Endothelial cell of umbilical vein (primary cell): ENCODE results near the gene ECT2. TPM values are rescaled to one million over a fixed set of nuclear protein-coding genes. Genes with fewer than 3 reads are reported as not detected.
A peak's percentile ranks its signal among the peaks of the same experiment; 100 is the strongest.

ENCODE experiments used
- BruUV-seq: library from RNA; stranded (reverse); fragments of 400-500 nt; replicated peaks from 2 replicates; lab custom pipeline; 2021; lab: Mats Ljungman, UMichigan
- CTCF ChIA-PET: fragments of 300-600, 350-600 bp; sonication (Branson Sonifier 250); formaldehyde crosslinking; loops from one replicate; lab custom pipeline; 2021; ENCODE audit warnings: antibody characterized with exemption, inconsistent platforms; lab: Charles Lee
- POLR2A ChIA-PET: fragments of 300-600, 350-600 bp; sonication (Branson Sonifier 250); formaldehyde crosslinking; loops from one replicate; lab custom pipeline; 2021; ENCODE audit warnings: antibody characterized with exemption, inconsistent platforms; lab: Charles Lee
- DNase-seq: peaks from one replicate; pipeline ENCODE4 v3.0.0-alpha.2; 2011; ENCODE audit warnings: low read depth, low spot score
- FAIRE-seq: peaks from 2 replicates; lab custom pipeline; 2011; peaks lifted over from hg19 to GRCh38; lab: Jason Lieb, UNC
- H2AFZ ChIP-seq: 2 replicates; pipeline ENCODE4 v1.6.0; 2012; ENCODE audit warnings: low read depth, low read length, control low read depth, inconsistent platforms
- H3K27ac ChIP-seq: 2 replicates; pipeline ENCODE4 v1.5.1; 2011; ENCODE audit warnings: low read depth, mild to moderate bottlenecking, control low read depth, low read length, moderate library complexity; ENCODE audit not compliant: insufficient read depth
- H3K27me3 ChIP-seq, 2 experiments: 2 replicates each; pipeline versions ENCODE4 v1.6.0 to v1.6.1; 2011; ENCODE audit warnings: low read length in 2 of 2, mixed read lengths in 1 of 2; ENCODE audit not compliant: control insufficient read depth in 2 of 2, insufficient read depth in 2 of 2
- H3K36me3 ChIP-seq, 2 experiments: 2 replicates in 1 of 2; 3 replicates in 1 of 2; pipeline ENCODE4 v1.5.1; 2011; ENCODE audit warnings: low read length in 2 of 2, mild to moderate bottlenecking in 1 of 2, moderate library complexity in 1 of 2; ENCODE audit not compliant: control insufficient read depth in 2 of 2, insufficient read depth in 2 of 2; ENCODE audit errors: extremely low read depth in 1 of 2
- H3K4me1 ChIP-seq: 3 replicates; pipeline ENCODE4 v1.5.1; 2011; ENCODE audit warnings: mild to moderate bottlenecking, low read length; ENCODE audit not compliant: control insufficient read depth, insufficient read depth; ENCODE audit errors: extremely low read depth
- H3K4me2 ChIP-seq: 2 replicates; pipeline ENCODE4 v1.6.1; 2011; ENCODE audit warnings: low read length, control low read depth, mixed read lengths; ENCODE audit not compliant: insufficient read depth
- H3K4me3 ChIP-seq, 3 experiments: fragments of 200-600 bp in 1 of 3; sonication (generic), shearing (Covaris generic) in 1 of 3; replicated peaks in 1 of 3; 2 replicates each; pipeline ENCODE4 v1.5.1; 2011 to 2016; ENCODE audit warnings: control low read depth in 3 of 3, low read length in 3 of 3, mild to moderate bottlenecking in 2 of 3, inconsistent platforms in 1 of 3, low read depth in 1 of 3, moderate library complexity in 1 of 3; ENCODE audit not compliant: insufficient read depth in 1 of 3
- H3K79me2 ChIP-seq: 2 replicates; pipeline ENCODE4 v1.6.0; 2012; ENCODE audit warnings: low read length, inconsistent platforms; ENCODE audit not compliant: control insufficient read depth, insufficient read depth
- H3K9ac ChIP-seq: replicated peaks from 2 replicates; pipeline ENCODE3; 2011; ENCODE audit warnings: low read length, control low read depth; ENCODE audit not compliant: insufficient read depth; ENCODE audit errors: extremely low read depth
- H3K9me1 ChIP-seq: replicated peaks from 3 replicates; pipeline ENCODE4 v1.6.0; 2011; ENCODE audit warnings: mild to moderate bottlenecking, low read length; ENCODE audit not compliant: control insufficient read depth, insufficient read depth; ENCODE audit errors: extremely low read depth
- H3K9me3 ChIP-seq: replicated peaks from 2 replicates; pipeline ENCODE4 v1.5.1; 2012; ENCODE audit warnings: low read length, inconsistent platforms; ENCODE audit not compliant: control insufficient read depth, insufficient read depth
- H4K20me1 ChIP-seq: replicated peaks from 2 replicates; pipeline ENCODE3; 2011; ENCODE audit warnings: mild to moderate bottlenecking, low read length; ENCODE audit not compliant: control insufficient read depth, insufficient read depth; ENCODE audit errors: extremely low read depth
- EZH2 ChIP-seq: IDR thresholded peaks from 2 replicates; pipeline ENCODE4 v1.6.1; 2012; ENCODE audit warnings: borderline replicate concordance, low read depth, mild to moderate bottlenecking, moderate library complexity, low read length, inconsistent platforms; ENCODE audit not compliant: severe bottlenecking
- FOS ChIP-seq: IDR thresholded peaks from 2 replicates; pipeline ENCODE4 v1.6.1; 2011; ENCODE audit warnings: mild to moderate bottlenecking, low read length, moderate library complexity, borderline replicate concordance; ENCODE audit not compliant: insufficient read depth
- GATA2 ChIP-seq: IDR thresholded peaks from 2 replicates; pipeline ENCODE4 v1.7.0; 2011; ENCODE audit warnings: low read depth, mild to moderate bottlenecking, moderate library complexity, mixed read lengths, low read length; ENCODE audit not compliant: insufficient read length, insufficient read depth
- JUN ChIP-seq: IDR thresholded peaks from 2 replicates; pipeline ENCODE4 v1.6.1; 2011; ENCODE audit warnings: borderline replicate concordance, low read depth; ENCODE audit not compliant: insufficient read length, insufficient read depth
- MYC ChIP-seq: IDR thresholded peaks from one replicate; pipeline ENCODE4 v1.6.1; 2011; ENCODE audit warnings: mild to moderate bottlenecking, low read depth, low read length
- POLR2A ChIP-seq: IDR thresholded peaks from 2 replicates; pipeline ENCODE4 v1.6.1; 2012; ENCODE audit warnings: low read depth, mild to moderate bottlenecking, control low read depth, low read length
- POLR2AphosphoS5 ChIP-seq: IDR thresholded peaks from 2 replicates; pipeline ENCODE4 v1.6.1; 2012; ENCODE audit warnings: low read depth, mild to moderate bottlenecking, control low read depth, low read length, moderate library complexity; ENCODE audit not compliant: insufficient read depth
- dilution Hi-C: fragments of 300-500 bp; cut with MboI; formaldehyde crosslinking; loops from one replicate; pipeline ENCODE4 v1.15.0; 2019; ENCODE audit warnings: low sequenced_read_pairs; ENCODE audit not compliant: extremely low pct_ligation_motif_present
- intact Hi-C: fragments of 100-400 bp; cut with micrococcal nuclease; formaldehyde crosslinking; loops from one replicate; pipeline ENCODE4 v1.10.0; 2022
- polyA plus RNA-seq, 4 experiments: library from polyadenylated mRNA; depleted of rRNA in 3 of 4; stranded (reverse) in 3 of 4; unstranded in 1 of 4; fragments of >200 nt; gene quantifications; 2 replicates each; pipeline versions ENCODE4 v1.2.1 to v1.2.3, GENCODE V29; 2011 to 2012; ENCODE audit warnings: missing spikeins in 1 of 4
- total RNA-seq: library from RNA; stranded (reverse); gene quantifications from 2 replicates; pipeline ENCODE4 v1.2.3, GENCODE V29; 2021
- TF ChIP-seq, protein P1 (sequence below): IDR thresholded peaks from 2 replicates; pipeline ENCODE4 v1.6.1; 2011; ENCODE audit not compliant: insufficient read depth, insufficient read length
- TF ChIP-seq, protein P2 (sequence below), 2 donors: IDR thresholded peaks; 1 replicate in 1 of 2; 2 replicates in 1 of 2; pipeline ENCODE4 v1.5.1; 2011; ENCODE audit warnings: low read length in 2 of 2, mild to moderate bottlenecking in 2 of 2, moderate library complexity in 2 of 2, control low read depth in 1 of 2, inconsistent platforms in 1 of 2, low read depth in 1 of 2; ENCODE audit not compliant: insufficient read depth in 1 of 2; ENCODE audit errors: extremely low read depth in 1 of 2

ECT2 gene
- total and polyA plus RNA-seq, 2 donors (not counting 3 experiments of a cell fraction or from before 2014, with no cell fraction given): 10.3 to 47.5 TPM

DNA sequence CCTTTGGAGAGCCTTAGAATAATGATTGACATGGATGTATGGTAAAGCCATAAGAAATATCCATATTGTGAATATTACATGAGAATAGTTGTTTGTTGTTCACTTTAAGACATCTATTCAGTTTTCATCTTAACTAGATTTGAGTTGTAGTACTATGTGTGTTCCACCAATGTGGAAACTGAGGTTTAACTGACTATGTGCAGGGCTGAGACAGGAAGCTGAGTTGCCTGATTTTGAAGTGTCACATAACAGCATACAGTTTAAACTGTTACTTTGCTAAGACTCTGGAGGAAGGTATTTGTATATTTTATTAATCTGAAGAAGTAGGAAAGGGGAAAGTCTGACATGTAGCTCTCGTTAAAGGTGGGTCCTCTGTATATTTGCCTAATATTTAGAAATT is 2.1 kb downstream of the ECT2 start:
- no TSS peak for BruUV-seq
- Histone ChIP-seq H4K20me1 (no peaks in the 10 kb centered on the region), H3K9me3 (no peaks in the 10 kb centered on the region), H3K4me3 (peak overlapping the region in 1 of 3 experiments; percentile 17), H3K36me3 (peaks cover 0 to 11% of the 10 kb centered on the region in 2 experiments), H2AFZ (no peak overlapping the region), H3K4me1 (peaks cover 32% of the 10 kb centered on the region), H3K4me2 (peak overlapping the region; percentile 100), H3K27ac (no peak overlapping the region), H3K27me3 (no peaks in the 10 kb centered on the region), H3K9ac (no peak overlapping the region), H3K79me2 (peaks cover 53% of the 10 kb centered on the region), H3K9me1 (no peaks in the 10 kb centered on the region)
- DNase-seq (no peak), FAIRE-seq (no peak)
- dilution Hi-C loops: no loop called here
- TF ChIP-seq, protein P1, sequence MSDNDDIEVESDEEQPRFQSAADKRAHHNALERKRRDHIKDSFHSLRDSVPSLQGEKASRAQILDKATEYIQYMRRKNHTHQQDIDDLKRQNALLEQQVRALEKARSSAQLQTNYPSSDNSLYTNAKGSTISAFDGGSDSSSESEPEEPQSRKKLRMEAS: no peak
- TF ChIP-seq FOS (no peak), JUN (no peak), POLR2A (no peak)
- TF ChIP-seq, protein P2, sequence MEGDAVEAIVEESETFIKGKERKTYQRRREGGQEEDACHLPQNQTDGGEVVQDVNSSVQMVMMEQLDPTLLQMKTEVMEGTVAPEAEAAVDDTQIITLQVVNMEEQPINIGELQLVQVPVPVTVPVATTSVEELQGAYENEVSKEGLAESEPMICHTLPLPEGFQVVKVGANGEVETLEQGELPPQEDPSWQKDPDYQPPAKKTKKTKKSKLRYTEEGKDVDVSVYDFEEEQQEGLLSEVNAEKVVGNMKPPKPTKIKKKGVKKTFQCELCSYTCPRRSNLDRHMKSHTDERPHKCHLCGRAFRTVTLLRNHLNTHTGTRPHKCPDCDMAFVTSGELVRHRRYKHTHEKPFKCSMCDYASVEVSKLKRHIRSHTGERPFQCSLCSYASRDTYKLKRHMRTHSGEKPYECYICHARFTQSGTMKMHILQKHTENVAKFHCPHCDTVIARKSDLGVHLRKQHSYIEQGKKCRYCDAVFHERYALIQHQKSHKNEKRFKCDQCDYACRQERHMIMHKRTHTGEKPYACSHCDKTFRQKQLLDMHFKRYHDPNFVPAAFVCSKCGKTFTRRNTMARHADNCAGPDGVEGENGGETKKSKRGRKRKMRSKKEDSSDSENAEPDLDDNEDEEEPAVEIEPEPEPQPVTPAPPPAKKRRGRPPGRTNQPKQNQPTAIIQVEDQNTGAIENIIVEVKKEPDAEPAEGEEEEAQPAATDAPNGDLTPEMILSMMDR (IDR thresholded peaks at IDR 0.05; ENCODE audit: extremely low read depth in 1 of 2, insufficient read depth in 1 of 2, low read depth in 1 of 2, low read length in 2 of 2): no peak
- CTCF ChIA-PET: interaction anchor here (1.0 to 1.4 kb wide), 4 partner anchors 12 to 79 kb away, joined by 3 to 8 read pairs (median 4); no protein-coding TSS in a partner anchor
- POLR2A ChIA-PET: no interaction called here
- intact Hi-C loops: no loop called here

DNA sequence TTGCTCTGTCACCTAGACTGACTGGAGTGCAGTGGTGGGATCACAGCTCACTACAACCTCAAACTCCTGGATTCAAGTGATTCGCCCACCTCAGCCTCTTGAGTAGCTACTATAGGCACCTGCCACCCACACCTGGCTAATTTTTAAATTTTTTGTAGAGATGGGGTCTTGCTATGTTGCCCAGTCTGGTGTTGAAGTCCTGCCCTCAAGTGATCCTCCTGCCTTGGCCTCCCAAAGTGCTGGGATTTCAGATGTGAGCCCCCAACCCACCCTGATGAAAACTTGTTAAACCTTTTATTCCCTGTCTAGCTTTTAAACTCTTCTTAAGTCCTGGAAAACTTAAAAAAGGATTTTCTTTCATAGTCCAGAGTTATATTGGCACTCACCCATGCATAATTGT is 2.6 kb downstream of the ECT2 start:
- Histone ChIP-seq H3K9me3 (no peaks in the 10 kb centered on the region), H2AFZ (no peak overlapping the region), H3K9ac (no peak overlapping the region), H3K36me3 (peaks cover 0 to 11% of the 10 kb centered on the region in 2 experiments), H3K27ac (no peak overlapping the region), H3K27me3 (no peaks in the 10 kb centered on the region), H3K4me3 (no peak overlapping the region), H3K9me1 (no peaks in the 10 kb centered on the region), H3K79me2 (peaks cover 53% of the 10 kb centered on the region), H3K4me1 (peaks cover 32% of the 10 kb centered on the region), H3K4me2 (peak overlapping the region; percentile 28), H4K20me1 (no peaks in the 10 kb centered on the region)
- TF ChIP-seq POLR2A (no peak), MYC (no peak), POLR2AphosphoS5 (no peak), FOS (no peak), JUN (no peak), EZH2 (no peak), GATA2 (no peak)
- TF ChIP-seq, protein P1: no peak
- TF ChIP-seq, protein P2 (IDR thresholded peaks at IDR 0.05; ENCODE audit: extremely low read depth in 1 of 2, insufficient read depth in 1 of 2, low read depth in 1 of 2, low read length in 2 of 2): no peak
- CTCF ChIA-PET: interaction anchor here (1.3 to 1.4 kb wide), 3 partner anchors 11 to 80 kb away, joined by 4 to 8 read pairs (median 4); no protein-coding TSS in a partner anchor
- intact Hi-C loops (no loop called here), dilution Hi-C loops (no loop called here)
- BruUV-seq: no TSS peak
- DNase-seq (no peak), FAIRE-seq (no peak)
- POLR2A ChIA-PET: no interaction called here
